CD4-positive, alpha-beta T cell (primary cell): ENCODE data around the gene FNDC1. TPM values are rescaled to one million over a fixed set of nuclear protein-coding genes. Genes with fewer than 3 reads are reported as not detected.

Source experiments
- ATAC-seq: fragments of 200-7000 bp; cut with Tn5 transposase; one replicate; pipeline ENCODE4 v1.10.0; 2022; ENCODE audit warnings: mild to moderate bottlenecking; ENCODE audit not compliant: poor library complexity
- CTCF ChIA-PET: fragments of 350-600 bp; sonication (Branson Sonifier 250); formaldehyde crosslinking; loops from one replicate; lab custom pipeline; 2021; ENCODE audit warnings: antibody characterized with exemption, inconsistent platforms; lab: Charles Lee
- POLR2A ChIA-PET: fragments of 350-600 bp; sonication (Branson Sonifier 250); formaldehyde crosslinking; loops from one replicate; lab custom pipeline; 2021; ENCODE audit warnings: antibody characterized with exemption, inconsistent platforms; lab: Charles Lee
- DNase-seq, 14 experiments: peaks; one replicate each; pipeline ENCODE4 v3.0.0-alpha.2; 2013 to 2020; ENCODE audit warnings: mixed read lengths in 2 of 14
- H3K27ac ChIP-seq, 2 donors: one replicate each; pipeline versions ENCODE4 v1.5.1 to v1.7.0; 2013; ENCODE audit warnings: low read length in 2 of 2, low read depth in 1 of 2, mild to moderate bottlenecking in 1 of 2
- H3K27me3 ChIP-seq, 2 experiments: 1 replicate in 1 of 2; 2 replicates in 1 of 2; pipeline versions ENCODE4 v1.6.1 to v1.7.0; 2013; ENCODE audit warnings: low read length in 2 of 2, control low read depth in 1 of 2, mild to moderate bottlenecking in 1 of 2, moderate library complexity in 1 of 2; ENCODE audit not compliant: insufficient read depth in 2 of 2, control insufficient read depth in 1 of 2
- H3K36me3 ChIP-seq: one replicate; pipeline ENCODE4 v1.6.1; 2013; ENCODE audit warnings: low read length, control low read depth; ENCODE audit not compliant: insufficient read depth
- H3K4me1 ChIP-seq: one replicate; pipeline ENCODE4 v1.6.1; 2013; ENCODE audit warnings: low read length, control low read depth; ENCODE audit not compliant: insufficient read depth
- H3K4me3 ChIP-seq: one replicate; pipeline ENCODE4 v1.5.1; 2013; ENCODE audit warnings: mild to moderate bottlenecking, low read length, moderate library complexity
- H3K9me3 ChIP-seq, 2 experiments: 1 replicate in 1 of 2; 2 replicates in 1 of 2; pipeline versions ENCODE4 v1.6.1 to v1.7.0; 2013; ENCODE audit warnings: low read length in 2 of 2, mild to moderate bottlenecking in 2 of 2, control low read depth in 1 of 2, moderate library complexity in 1 of 2; ENCODE audit not compliant: control insufficient read depth in 1 of 2, insufficient read depth in 1 of 2
- H3K27ac Mint-ChIP-seq: one replicate; pipeline ENCODE4 v1.8.0; 2020; ENCODE audit warnings: mixed read lengths
- H3K27me3 Mint-ChIP-seq: one replicate; pipeline ENCODE4 v1.8.0; 2021; ENCODE audit warnings: mixed read lengths
- H3K36me3 Mint-ChIP-seq: one replicate; pipeline ENCODE4 v1.8.0; 2021; ENCODE audit warnings: low read depth, mixed read lengths
- H3K4me1 Mint-ChIP-seq: one replicate; pipeline ENCODE4 v1.8.0; 2021; ENCODE audit warnings: low read depth, mixed read lengths
- H3K4me3 Mint-ChIP-seq: one replicate; pipeline ENCODE4 v1.8.0; 2020; ENCODE audit warnings: mild to moderate bottlenecking, mixed read lengths
- H3K9me3 Mint-ChIP-seq: one replicate; pipeline ENCODE4 v1.8.0; 2020; ENCODE audit warnings: mixed read lengths
- intact Hi-C, 2 experiments: fragments of 100-400 bp; cut with DNase I in 1 of 2; cut with micrococcal nuclease in 1 of 2; formaldehyde crosslinking; loops; one replicate each; pipeline versions ENCODE4 v1.15.1 to v1.9.0; 2023 to 2025; cut with DNase I, micrococcal nuclease
- total RNA-seq, 174 experiments: library from RNA in 2 of 174; stranded (reverse) in 2 of 174; gene quantifications; one replicate each; pipeline ENCODE4 v1.2.3 and lab custom pipeline; 2021 to 2026
- TF ChIP-seq, protein P1 (sequence below): fragments of 200-600 bp; IDR thresholded peaks from one replicate; pipeline ENCODE4 v1.8.0; 2022; ENCODE audit warnings: antibody characterized with exemption, mild to moderate bottlenecking

FNDC1 gene
- total RNA-seq, 2 experiments from 2014 or later: not detected

DNA sequence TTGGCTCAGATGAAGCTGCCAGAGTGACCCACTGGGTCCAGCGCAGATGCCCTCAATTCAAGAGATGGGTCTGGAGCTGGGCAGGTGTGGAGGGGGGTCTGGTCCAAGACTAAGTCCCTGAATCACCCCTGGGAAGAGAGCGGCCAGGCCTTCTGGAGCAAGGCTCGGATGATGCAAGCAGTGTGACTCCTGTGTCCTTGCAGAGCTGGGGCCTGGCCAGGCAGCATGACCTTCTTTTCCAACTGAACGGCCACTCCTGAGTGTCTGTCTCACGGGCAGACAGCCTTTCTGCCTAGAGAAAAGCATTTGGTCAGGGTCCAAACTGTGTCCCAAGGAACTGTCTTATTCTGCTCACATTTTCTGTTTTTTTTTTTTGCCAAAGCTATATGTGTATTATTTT, 42.6 kb upstream of the FNDC1 start:
- no peaks in the 10 kb centered on the region for H3K27me3 ChIP-seq
- TF ChIP-seq, protein P1, sequence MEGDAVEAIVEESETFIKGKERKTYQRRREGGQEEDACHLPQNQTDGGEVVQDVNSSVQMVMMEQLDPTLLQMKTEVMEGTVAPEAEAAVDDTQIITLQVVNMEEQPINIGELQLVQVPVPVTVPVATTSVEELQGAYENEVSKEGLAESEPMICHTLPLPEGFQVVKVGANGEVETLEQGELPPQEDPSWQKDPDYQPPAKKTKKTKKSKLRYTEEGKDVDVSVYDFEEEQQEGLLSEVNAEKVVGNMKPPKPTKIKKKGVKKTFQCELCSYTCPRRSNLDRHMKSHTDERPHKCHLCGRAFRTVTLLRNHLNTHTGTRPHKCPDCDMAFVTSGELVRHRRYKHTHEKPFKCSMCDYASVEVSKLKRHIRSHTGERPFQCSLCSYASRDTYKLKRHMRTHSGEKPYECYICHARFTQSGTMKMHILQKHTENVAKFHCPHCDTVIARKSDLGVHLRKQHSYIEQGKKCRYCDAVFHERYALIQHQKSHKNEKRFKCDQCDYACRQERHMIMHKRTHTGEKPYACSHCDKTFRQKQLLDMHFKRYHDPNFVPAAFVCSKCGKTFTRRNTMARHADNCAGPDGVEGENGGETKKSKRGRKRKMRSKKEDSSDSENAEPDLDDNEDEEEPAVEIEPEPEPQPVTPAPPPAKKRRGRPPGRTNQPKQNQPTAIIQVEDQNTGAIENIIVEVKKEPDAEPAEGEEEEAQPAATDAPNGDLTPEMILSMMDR: no peak
- H3K4me3 ChIP-seq: no peak overlapping the region
- ChIA-PET CTCF (interaction anchor here (1.0 to 1.5 kb wide), 3 partner anchors 8 to 118 kb away, joined by 3 to 9 read pairs (median 3); no protein-coding TSS in a partner anchor), POLR2A (no interaction called here)
- intact Hi-C loops: no loop called here
- ATAC-seq (no peak), DNase-seq (no peak)
- peaks cover 0 to 6% of the 10 kb centered on the region in 2 experiments for H3K9me3 ChIP-seq
- H3K36me3 Mint-ChIP-seq: no peaks in the 10 kb centered on the region
- H3K27ac Mint-ChIP-seq: no peak overlapping the region
- no peaks in the 10 kb centered on the region for H3K27me3 Mint-ChIP-seq
- H3K9me3 Mint-ChIP-seq: no peaks in the 10 kb centered on the region
- no peak overlapping the region for H3K27ac ChIP-seq
- no peaks in the 10 kb centered on the region for H3K36me3 ChIP-seq
- no peaks in the 10 kb centered on the region for H3K4me1 Mint-ChIP-seq
- no peaks in the 10 kb centered on the region for H3K4me1 ChIP-seq
- no peak overlapping the region for H3K4me3 Mint-ChIP-seq

DNA sequence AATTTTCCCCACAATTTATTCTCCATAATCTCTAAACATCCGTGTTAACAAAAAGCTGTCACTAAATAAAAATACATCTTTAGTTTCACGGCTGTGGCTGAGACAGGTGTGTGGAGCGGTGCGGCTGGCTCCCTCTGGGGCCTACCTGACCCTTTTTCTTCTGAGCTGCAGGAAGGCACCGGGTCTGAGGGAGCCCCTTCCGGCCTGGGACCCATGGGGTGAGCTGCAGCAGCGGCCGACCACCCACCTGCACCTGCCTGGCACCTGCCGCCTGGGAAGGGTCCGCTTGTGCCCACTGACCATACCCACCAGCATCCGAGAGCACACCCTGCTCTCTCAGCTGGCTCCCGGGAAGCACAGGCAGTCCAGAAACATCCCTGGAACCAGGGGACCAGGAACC, 41.5 kb upstream of the FNDC1 start:
- Histone ChIP-seq H3K27me3 (no peaks in the 10 kb centered on the region), H3K4me1 (no peaks in the 10 kb centered on the region), H3K4me3 (no peak overlapping the region), H3K27ac (no peak overlapping the region), H3K9me3 (peaks cover 0 to 6% of the 10 kb centered on the region in 2 experiments), H3K36me3 (no peaks in the 10 kb centered on the region)
- Mint-ChIP-seq H3K27ac (no peak overlapping the region), H3K36me3 (no peaks in the 10 kb centered on the region), H3K9me3 (no peaks in the 10 kb centered on the region), H3K27me3 (no peaks in the 10 kb centered on the region), H3K4me1 (no peaks in the 10 kb centered on the region), H3K4me3 (no peak overlapping the region)
- TF ChIP-seq, protein P1: no peak
- POLR2A ChIA-PET: no interaction called here
- intact Hi-C loops: no loop called here
- CTCF ChIA-PET: interaction anchor here (1.2 kb wide), 1 partner anchor 119 kb away, joined by 3 read pairs; no protein-coding TSS in a partner anchor
- no peak for ATAC-seq
- no peak for DNase-seq

DNA sequence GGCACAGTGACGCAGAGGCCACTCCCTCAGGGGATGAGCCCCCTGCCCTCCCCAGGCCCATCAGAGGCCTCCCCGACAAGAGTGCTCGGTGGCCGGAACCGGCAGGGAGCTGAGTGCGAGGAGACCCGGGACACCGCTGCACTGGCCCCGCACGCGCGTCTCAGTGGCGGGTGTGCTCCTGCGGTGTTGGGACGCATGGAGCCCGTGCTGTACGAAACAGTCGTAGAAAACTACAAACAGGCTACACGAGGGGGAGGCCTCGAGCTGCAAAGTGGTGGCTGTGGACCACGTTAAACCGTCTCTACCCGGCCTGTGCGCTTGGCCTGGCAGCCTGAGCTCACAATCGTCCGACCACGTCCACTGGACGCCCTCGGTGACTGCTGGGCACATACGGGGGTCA, 40.2 kb upstream of the FNDC1 start:
- ChIA-PET CTCF (no interaction called here), POLR2A (no interaction called here)
- no peak overlapping the region for H3K27ac Mint-ChIP-seq
- Histone ChIP-seq H3K4me1 (no peaks in the 10 kb centered on the region), H3K27ac (no peak overlapping the region), H3K4me3 (no peak overlapping the region), H3K36me3 (no peaks in the 10 kb centered on the region), H3K27me3 (no peaks in the 10 kb centered on the region), H3K9me3 (peaks cover 0 to 6% of the 10 kb centered on the region in 2 experiments)
- TF ChIP-seq, protein P1: no peak
- H3K4me3 Mint-ChIP-seq: no peak overlapping the region
- no peaks in the 10 kb centered on the region for H3K4me1 Mint-ChIP-seq
- no peak for ATAC-seq
- no peaks in the 10 kb centered on the region for H3K9me3 Mint-ChIP-seq
- DNase-seq: no peak
- intact Hi-C loops: no loop called here
- H3K36me3 Mint-ChIP-seq: no peaks in the 10 kb centered on the region
- H3K27me3 Mint-ChIP-seq: no peaks in the 10 kb centered on the region
